ENCODE data around the gene MRPL23.

- TF ChIP-seq CTCF (conservative IDR thresholded peaks at IDR 0.05 in 1 of 2, IDR thresholded peaks at IDR 0.05 in 1 of 2; ENCODE audit: extremely low read depth in 1 of 2, insufficient read depth in 1 of 2, low read depth in 1 of 2, low read length in 2 of 2) (no peak), EZH2 (IDR thresholded peaks at IDR 0.05; ENCODE audit: borderline replicate concordance, low read length) (no peak)
These were observed 30.1 kb upstream of the MRPL23 start for GRCh38 chr11:1916986-1917522.

Data from mammary epithelial cell (primary cell).